Uterus (tissue), 2 donors: ENCODE measurements around the gene L3MBTL3.

Experiments used
- CTCF ChIP-seq, 4 experiments: fragments of 200-600 bp in 2 of 4; fragments of 450-650 bp in 2 of 4; sonication (generic) in 2 of 4; IDR thresholded peaks; one replicate each; pipeline ENCODE4 v1.5.1; 2016 to 2019; ENCODE audit warnings: antibody characterized with exemption in 4 of 4, mild to moderate bottlenecking in 2 of 4, moderate library complexity in 1 of 4
- POLR2A ChIP-seq, 2 donors: fragments of 450-650 bp; IDR thresholded peaks; one replicate each; pipeline ENCODE4 v1.6.1; 2016; ENCODE audit warnings: antibody characterized with exemption in 2 of 2, mild to moderate bottlenecking in 1 of 2, moderate library complexity in 1 of 2

GRCh38 chr6:130167655-130168054 is 149.3 kb downstream of the L3MBTL3 start:
- TF ChIP-seq CTCF (IDR thresholded peaks at IDR 0.05) (no peak), POLR2A (IDR thresholded peaks at IDR 0.05) (no peak)
